ENCODE measurements around the gene CFAP46.
"Not testable (repeated sequence)": the region's sequence is repeated elsewhere in the genome, so short reads cannot be mapped to it uniquely, and the experiment has no call there.

CFAP46 gene

DNA sequence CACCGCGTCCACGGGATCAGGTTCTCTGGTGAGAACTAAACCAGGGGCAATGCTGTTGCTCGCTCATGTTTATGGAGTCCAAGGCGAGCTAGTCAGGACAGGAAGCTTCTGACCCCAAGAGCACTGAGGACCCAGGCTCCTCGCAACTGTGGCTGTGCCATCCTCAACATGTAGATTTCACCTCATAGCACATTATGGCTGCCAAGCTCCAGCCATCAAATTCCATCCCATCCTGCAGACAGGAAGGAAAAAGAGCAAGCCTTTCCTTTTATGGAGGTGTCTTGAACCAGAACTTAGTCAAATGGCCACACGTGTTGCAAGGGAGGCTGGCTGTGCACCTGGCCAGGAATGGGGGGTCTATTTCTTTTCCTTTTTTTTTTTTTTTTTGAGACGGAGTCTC, 140.3 kb downstream of the CFAP46 start:
- FAIRE-seq (no peak), DNase-seq (ENCODE audit: insufficient read length, low spot score) (no peak)
- TF ChIP-seq, protein P1, sequence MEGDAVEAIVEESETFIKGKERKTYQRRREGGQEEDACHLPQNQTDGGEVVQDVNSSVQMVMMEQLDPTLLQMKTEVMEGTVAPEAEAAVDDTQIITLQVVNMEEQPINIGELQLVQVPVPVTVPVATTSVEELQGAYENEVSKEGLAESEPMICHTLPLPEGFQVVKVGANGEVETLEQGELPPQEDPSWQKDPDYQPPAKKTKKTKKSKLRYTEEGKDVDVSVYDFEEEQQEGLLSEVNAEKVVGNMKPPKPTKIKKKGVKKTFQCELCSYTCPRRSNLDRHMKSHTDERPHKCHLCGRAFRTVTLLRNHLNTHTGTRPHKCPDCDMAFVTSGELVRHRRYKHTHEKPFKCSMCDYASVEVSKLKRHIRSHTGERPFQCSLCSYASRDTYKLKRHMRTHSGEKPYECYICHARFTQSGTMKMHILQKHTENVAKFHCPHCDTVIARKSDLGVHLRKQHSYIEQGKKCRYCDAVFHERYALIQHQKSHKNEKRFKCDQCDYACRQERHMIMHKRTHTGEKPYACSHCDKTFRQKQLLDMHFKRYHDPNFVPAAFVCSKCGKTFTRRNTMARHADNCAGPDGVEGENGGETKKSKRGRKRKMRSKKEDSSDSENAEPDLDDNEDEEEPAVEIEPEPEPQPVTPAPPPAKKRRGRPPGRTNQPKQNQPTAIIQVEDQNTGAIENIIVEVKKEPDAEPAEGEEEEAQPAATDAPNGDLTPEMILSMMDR (IDR thresholded peaks at IDR 0.05; ENCODE audit: insufficient read depth, missing control alignments) = no peak

DNA sequence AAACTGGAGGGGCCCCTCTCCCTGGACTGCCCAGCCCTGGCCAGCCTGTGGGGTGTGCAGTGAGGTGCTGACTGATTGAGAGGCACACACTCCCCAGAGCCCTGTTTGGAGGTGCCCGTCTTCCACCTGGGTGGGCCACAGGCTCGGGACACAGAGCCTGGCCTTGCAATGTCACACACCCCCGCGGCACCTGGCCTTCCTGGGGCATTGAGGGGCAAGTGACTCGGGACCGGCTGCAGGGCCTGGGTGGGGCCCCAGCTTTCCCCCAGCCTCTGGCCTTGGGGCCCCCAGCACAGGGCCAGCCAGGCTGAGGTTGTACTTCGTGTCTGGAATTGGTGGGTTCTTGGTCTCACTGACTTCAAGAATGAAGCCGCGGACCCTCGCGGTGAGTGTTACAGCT, 142.5 kb downstream of the CFAP46 start:
- TF ChIP-seq, protein P1 (IDR thresholded peaks at IDR 0.05; ENCODE audit: insufficient read depth, missing control alignments) = no peak
- FAIRE-seq (no peak), DNase-seq (ENCODE audit: insufficient read length, low spot score) (no peak)

DNA sequence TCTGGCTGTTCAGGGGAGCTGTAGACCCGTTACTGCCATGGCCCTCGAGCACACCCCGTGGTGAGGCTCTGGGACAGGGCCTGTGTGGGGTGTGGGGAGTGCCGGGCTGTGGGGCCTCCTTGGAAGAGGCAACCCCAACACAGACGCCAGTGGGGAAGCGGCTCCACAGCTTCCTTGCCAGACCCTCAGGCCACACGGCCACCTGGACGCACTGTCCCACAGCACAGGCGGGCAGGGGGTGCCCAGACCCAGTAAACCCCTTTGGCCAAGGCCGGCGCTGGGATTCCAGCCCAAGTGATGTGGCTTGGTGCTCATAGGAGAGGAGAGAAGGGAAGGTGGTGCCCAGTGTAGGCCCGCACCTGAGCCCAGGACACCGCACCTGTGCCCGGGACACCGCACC, 143.5 kb downstream of the CFAP46 start:
- FAIRE-seq (no peak), DNase-seq (ENCODE audit: insufficient read length, low spot score) (no peak)
- TF ChIP-seq, protein P1 (IDR thresholded peaks at IDR 0.05; ENCODE audit: insufficient read depth, missing control alignments) = no peak

DNA sequence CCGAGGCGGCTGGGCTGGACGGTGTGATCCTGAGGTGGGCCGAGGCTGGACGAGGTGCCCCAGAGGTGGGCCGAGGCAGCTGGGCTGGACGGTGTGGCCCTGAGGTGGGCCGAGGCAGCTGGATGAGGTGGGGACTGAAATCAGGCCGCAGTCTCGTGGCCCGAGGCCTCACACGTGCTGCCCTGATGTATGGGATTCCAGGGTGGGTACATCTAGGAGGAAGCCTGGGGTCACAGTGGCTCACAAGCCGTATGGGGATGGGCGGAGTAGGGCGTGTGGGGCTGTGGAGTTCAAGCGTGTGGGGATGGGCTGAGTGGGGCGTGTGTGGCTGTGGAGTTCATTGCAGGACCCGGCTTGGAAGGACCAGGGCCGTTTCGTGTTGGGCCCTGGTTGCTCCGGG, 144.0 kb downstream of the CFAP46 start:
- FAIRE-seq (no peak), DNase-seq (ENCODE audit: insufficient read length, low spot score) (no peak)
- TF ChIP-seq, protein P1 (IDR thresholded peaks at IDR 0.05; ENCODE audit: insufficient read depth, missing control alignments) = no peak

- FAIRE-seq = not testable (repeated sequence)
Observed at GRCh38 chr10:132797986-132798385, 144.4 kb downstream of the CFAP46 start.

GRCh38 chr10:132796846-132797245, 145.5 kb downstream of the CFAP46 start:
- no peak for DNase-seq (ENCODE audit: insufficient read length, low spot score)
- FAIRE-seq = no peak
- TF ChIP-seq, protein P1 (IDR thresholded peaks at IDR 0.05; ENCODE audit: insufficient read depth, missing control alignments) = no peak

More at GRCh38 chr10:132797986-132798385, 144.4 kb downstream of the CFAP46 start:
- not testable (repeated sequence) for DNase-seq (ENCODE audit: insufficient read length, low spot score)

DNA sequence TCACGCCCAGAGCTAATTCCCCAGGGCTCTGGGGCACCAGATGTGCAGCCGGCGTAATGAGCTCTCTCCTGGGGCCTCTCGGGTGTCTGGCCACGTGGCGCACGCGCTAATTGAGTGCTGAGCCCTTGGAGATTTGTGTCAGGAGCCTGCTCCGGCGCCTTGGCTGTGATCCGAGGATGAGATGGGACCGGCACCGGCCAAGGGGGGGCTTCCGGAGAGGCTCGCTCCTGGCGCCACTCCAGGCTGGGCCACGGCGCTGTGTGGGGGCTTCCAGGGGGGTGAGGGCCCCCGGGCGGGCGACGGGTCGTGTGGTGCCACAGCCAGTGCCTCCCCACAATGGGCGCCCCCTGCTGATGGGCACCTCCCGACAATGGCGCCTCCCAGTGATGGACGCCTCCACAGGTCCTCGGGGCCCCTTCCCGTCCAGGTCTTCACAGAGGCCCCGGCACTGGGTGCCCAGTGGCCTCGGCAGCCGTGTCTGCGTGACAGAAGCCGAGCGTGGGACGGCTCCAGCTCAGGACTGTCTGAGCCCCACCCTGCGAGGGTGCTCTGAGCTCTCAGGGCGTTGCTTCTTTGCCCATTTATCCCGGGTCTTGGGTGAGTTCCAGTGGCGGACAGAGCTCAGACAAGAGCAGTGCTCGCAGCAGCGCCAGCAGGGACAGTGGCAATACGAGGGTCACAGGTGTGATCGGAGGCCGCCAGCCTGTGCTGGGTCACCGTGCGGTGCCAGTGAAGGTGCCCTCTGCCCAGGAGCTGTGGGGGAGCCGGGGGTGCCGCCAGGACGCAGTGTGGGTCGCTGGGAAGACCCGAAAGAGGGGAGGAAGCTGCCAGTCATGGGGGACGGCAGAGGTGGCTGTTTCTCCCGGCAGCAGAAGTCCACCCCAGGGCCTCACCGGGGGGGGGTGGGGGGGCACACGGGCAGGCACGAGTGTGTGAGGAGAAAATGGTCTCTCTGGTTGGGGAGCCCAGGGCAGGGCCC, 148.2 kb downstream of the CFAP46 start:
- FAIRE-seq (no peak), DNase-seq (ENCODE audit: insufficient read length, low spot score) (peak; percentile 45)
- TF ChIP-seq, protein P1 (IDR thresholded peaks at IDR 0.05; ENCODE audit: insufficient read depth, missing control alignments) = peak; percentile 14

Measured in D721Med (cell line).